Measurements from ENCODE around the gene MST1. TPM values are rescaled to one million over a fixed set of nuclear protein-coding genes. Genes with fewer than 3 reads are reported as not detected.

The MST1 gene
- total and polyA plus RNA-seq, 9 of the 15 experiments (the other 6 are each of a cell fraction or from before 2014, with no cell fraction given): 0.08 to 1.8 (median 0.40) TPM

DNA sequence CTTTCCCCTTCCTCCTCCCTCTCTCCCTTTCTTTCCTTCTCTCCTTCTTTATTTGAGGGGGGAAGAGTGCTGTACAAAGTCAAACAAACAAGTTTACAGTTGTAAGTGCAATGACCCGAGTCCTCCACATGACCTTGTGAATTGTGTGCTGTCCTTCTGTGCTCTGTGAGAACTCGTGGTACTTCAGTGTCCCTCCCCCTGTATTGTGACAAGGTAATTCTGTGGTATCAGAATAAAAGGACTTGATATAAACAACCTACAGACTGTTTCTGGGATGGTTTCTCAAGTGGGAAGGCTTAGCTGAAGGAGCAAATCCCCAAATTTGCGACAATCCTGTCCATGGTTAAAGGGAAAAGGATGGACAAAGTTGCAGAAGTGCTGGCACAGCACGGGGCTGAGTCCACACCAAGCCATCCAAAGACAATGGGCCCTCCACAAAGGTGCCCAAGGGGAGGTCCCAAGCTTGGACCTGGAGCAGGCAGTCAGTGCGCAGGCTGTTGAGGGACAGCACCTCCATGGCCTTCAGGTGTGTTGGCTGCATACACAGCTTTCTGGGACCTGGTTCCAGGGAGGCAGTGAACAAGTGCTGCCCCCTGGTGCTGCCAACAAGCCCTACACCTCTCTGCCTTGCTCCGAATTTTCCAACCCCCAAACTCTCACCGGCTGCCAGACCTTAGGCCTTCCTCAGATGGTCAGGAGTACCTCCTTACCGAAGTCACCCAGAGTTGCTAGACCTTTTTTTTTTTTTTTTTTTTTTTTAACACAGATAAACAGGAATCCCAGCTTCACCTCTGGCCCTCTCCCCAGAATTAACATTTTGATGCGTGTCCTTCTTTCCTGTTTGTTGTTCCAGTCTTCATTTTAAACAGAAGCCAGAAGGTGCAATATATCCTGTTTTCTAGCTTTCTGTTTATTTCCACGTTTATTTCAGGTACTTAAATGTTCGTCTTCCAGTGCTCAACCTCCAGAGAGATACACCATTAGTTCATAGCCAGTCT, 17.7 kb downstream of the MST1 start (continued):
- TF ChIP-seq, protein P1, sequence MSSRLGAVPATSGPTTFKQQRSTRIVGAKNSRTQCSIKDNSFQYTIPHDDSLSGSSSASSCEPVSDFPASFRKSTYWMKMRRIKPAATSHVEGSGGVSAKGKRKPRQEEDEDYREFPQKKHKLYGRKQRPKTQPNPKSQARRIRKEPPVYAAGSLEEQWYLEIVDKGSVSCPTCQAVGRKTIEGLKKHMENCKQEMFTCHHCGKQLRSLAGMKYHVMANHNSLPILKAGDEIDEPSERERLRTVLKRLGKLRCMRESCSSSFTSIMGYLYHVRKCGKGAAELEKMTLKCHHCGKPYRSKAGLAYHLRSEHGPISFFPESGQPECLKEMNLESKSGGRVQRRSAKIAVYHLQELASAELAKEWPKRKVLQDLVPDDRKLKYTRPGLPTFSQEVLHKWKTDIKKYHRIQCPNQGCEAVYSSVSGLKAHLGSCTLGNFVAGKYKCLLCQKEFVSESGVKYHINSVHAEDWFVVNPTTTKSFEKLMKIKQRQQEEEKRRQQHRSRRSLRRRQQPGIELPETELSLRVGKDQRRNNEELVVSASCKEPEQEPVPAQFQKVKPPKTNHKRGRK (tag; IDR thresholded peaks at IDR 0.05): no peak
- TF ChIP-seq SP1 (CRISPR knock-in tag; IDR thresholded peaks at IDR 0.05) (peak; percentile 46; the same call in 1 of the 2 replicates), ZNF253 (CRISPR knock-in tag; conservative IDR thresholded peaks at IDR 0.05) (no peak), TOE1 (IDR thresholded peaks at IDR 0.05; ENCODE audit: borderline replicate concordance) (no peak), TOE1 (CRISPR knock-in tag; IDR thresholded peaks at IDR 0.05; ENCODE audit: borderline replicate concordance, low read depth) (no peak; the same call in 1 of the 2 replicates), MCM5 (IDR thresholded peaks at IDR 0.05; ENCODE audit: low read depth) (no peak), ZNF511 (CRISPR knock-in tag; IDR thresholded peaks at IDR 0.05) (no peak), USF2 (CRISPR knock-in tag; IDR thresholded peaks at IDR 0.05) (no peak), U2AF1 (optimal IDR thresholded peaks at IDR 0.05; ENCODE audit: low read depth, low read length) (no peak), CREM (IDR thresholded peaks at IDR 0.05; ENCODE audit: low read depth) (0 out of 2 replicates have a peak, but pooled peaks have one; percentile 17), GMEB1 (CRISPR knock-in tag; IDR thresholded peaks at IDR 0.05) (no peak), MTA2 (IDR thresholded peaks at IDR 0.05; ENCODE audit: low read depth) (no peak)
- TF ChIP-seq, protein P2, sequence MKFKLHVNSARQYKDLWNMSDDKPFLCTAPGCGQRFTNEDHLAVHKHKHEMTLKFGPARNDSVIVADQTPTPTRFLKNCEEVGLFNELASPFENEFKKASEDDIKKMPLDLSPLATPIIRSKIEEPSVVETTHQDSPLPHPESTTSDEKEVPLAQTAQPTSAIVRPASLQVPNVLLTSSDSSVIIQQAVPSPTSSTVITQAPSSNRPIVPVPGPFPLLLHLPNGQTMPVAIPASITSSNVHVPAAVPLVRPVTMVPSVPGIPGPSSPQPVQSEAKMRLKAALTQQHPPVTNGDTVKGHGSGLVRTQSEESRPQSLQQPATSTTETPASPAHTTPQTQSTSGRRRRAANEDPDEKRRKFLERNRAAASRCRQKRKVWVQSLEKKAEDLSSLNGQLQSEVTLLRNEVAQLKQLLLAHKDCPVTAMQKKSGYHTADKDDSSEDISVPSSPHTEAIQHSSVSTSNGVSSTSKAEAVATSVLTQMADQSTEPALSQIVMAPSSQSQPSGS (CRISPR knock-in tag; IDR thresholded peaks at IDR 0.05): no peak
- TF ChIP-seq, protein P3, sequence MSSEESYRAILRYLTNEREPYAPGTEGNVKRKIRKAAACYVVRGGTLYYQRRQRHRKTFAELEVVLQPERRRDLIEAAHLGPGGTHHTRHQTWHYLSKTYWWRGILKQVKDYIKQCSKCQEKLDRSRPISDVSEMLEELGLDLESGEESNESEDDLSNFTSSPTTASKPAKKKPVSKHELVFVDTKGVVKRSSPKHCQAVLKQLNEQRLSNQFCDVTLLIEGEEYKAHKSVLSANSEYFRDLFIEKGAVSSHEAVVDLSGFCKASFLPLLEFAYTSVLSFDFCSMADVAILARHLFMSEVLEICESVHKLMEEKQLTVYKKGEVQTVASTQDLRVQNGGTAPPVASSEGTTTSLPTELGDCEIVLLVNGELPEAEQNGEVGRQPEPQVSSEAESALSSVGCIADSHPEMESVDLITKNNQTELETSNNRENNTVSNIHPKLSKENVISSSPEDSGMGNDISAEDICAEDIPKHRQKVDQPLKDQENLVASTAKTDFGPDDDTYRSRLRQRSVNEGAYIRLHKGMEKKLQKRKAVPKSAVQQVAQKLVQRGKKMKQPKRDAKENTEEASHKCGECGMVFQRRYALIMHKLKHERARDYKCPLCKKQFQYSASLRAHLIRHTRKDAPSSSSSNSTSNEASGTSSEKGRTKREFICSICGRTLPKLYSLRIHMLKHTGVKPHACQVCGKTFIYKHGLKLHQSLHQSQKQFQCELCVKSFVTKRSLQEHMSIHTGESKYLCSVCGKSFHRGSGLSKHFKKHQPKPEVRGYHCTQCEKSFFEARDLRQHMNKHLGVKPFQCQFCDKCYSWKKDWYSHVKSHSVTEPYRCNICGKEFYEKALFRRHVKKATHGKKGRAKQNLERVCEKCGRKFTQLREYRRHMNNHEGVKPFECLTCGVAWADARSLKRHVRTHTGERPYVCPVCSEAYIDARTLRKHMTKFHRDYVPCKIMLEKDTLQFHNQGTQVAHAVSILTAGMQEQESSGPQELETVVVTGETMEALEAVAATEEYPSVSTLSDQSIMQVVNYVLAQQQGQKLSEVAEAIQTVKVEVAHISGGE (CRISPR knock-in tag; IDR thresholded peaks at IDR 0.05): no peak
